GM21526 (cell line): ENCODE results near the gene DOCK4.
"Not testable (repeated sequence)": the region's sequence is repeated elsewhere in the genome, so short reads cannot be mapped to it uniquely, and the experiment has no call there.

ENCODE experiments used
- ATAC-seq: cut with Tn5 transposase; IDR thresholded peaks from one replicate; pipeline ENCODE4 v1.9.1; 2021; ENCODE audit warnings: moderate library complexity; ENCODE audit not compliant: unreplicated experiment, low FRiP score

Gene DOCK4, protein sequence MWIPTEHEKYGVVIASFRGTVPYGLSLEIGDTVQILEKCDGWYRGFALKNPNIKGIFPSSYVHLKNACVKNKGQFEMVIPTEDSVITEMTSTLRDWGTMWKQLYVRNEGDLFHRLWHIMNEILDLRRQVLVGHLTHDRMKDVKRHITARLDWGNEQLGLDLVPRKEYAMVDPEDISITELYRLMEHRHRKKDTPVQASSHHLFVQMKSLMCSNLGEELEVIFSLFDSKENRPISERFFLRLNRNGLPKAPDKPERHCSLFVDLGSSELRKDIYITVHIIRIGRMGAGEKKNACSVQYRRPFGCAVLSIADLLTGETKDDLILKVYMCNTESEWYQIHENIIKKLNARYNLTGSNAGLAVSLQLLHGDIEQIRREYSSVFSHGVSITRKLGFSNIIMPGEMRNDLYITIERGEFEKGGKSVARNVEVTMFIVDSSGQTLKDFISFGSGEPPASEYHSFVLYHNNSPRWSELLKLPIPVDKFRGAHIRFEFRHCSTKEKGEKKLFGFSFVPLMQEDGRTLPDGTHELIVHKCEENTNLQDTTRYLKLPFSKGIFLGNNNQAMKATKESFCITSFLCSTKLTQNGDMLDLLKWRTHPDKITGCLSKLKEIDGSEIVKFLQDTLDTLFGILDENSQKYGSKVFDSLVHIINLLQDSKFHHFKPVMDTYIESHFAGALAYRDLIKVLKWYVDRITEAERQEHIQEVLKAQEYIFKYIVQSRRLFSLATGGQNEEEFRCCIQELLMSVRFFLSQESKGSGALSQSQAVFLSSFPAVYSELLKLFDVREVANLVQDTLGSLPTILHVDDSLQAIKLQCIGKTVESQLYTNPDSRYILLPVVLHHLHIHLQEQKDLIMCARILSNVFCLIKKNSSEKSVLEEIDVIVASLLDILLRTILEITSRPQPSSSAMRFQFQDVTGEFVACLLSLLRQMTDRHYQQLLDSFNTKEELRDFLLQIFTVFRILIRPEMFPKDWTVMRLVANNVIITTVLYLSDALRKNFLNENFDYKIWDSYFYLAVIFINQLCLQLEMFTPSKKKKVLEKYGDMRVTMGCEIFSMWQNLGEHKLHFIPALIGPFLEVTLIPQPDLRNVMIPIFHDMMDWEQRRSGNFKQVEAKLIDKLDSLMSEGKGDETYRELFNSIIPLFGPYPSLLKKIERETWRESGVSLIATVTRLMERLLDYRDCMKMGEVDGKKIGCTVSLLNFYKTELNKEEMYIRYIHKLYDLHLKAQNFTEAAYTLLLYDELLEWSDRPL (N-terminal part only)

GRCh38 chr7:112206238-112206990 is at the start of gene DOCK4, which contains the start of gene ZNF277:
Gene DOCK4, minus strand, starts transcription at chr7:112206399. Its CDS starts 261 bp downstream, at chr7:112206138.
Gene ZNF277, plus strand, starts transcription at chr7:112206695. Its CDS starts 22 bp downstream, at chr7:112206717.
- peak; percentile 97 for ATAC-seq

DNA sequence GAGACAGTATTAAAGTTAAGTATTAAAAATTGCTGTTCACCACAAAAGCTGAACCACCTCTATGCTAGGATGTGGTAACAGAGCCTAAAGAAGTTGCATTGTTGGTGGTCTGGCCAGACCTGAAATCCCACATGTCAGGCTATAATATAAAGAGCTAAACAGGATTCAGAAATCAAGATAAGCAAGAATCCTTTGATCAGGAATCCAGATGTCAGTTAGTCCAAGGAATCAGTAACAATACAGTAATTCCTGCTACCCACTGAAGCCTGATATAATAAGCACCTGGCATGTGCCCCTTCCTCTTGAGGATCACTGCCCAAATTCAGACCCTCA is 49.2 kb upstream of the DOCK4 start:
- no peak for ATAC-seq

GRCh38 chr7:112254709-112255387 is 48.6 kb upstream of the DOCK4 start:
- ATAC-seq: no peak

DNA sequence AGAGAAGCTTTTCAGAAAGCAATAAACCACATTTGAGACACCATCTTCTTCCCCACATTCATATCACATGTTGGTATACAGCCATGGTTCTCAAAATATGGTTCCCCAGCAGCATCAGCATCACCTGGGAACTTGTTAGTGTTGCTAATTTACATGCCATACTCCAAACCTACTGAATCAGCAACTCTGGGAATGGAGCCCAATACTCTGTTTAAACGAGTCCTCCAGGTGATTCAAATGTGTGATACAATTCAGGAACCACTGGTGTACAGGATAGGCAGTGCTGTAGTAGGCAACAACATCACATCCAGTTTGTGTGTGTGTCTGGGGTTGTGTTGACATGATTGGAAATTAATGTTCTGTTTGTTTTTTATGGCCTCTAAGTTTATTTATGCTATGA is 48.0 kb upstream of the DOCK4 start:
- ATAC-seq: no peak

- no peak for ATAC-seq
Observed at GRCh38 chr7:112252691-112253090, 46.5 kb upstream of the DOCK4 start.

DNA sequence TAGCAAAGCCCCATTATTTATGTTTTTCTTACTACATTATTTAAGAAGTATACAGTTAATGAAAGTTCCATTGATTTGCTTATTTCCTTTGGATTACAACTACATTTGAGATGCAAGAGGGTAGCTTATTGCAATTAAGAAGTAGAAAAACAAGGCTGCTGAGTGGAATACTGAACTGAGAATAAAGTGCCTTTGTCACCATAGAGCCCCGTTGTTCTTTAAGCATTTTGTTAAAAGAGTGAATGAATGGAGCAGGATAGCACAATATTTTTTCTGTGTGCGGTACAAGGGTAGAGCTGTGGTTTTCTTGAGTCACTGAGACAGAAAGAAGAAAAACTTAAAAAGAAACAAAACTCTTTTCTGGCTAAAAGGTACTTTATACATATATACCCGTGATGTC is 45.9 kb upstream of the DOCK4 start:
- ATAC-seq: no peak

DNA sequence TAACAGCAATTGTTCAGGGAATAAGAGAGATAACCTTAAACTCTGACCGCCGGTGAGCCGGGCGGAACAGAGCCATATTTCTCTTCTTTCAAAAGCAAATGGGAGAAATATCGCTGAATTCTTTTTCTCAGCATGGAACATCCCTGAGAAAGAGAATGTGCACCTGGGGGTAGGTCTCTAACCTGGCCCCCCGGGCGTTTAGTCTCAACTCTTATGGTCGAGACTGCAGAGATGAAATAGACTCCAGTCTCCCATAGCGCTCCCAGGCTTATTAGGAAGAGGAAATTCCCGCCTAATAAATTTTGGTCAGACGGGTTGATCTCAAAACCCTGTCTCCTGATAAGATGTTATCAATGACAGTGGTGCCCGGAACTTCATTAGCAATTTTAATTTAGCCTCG is 43.8 kb upstream of the DOCK4 start:
- not testable (repeated sequence) for ATAC-seq

- no peak for ATAC-seq
Observed at GRCh38 chr7:112248598-112248997, 42.4 kb upstream of the DOCK4 start.

- no peak for ATAC-seq
Observed at GRCh38 chr7:112238852-112239610, 32.8 kb upstream of the DOCK4 start.

DNA sequence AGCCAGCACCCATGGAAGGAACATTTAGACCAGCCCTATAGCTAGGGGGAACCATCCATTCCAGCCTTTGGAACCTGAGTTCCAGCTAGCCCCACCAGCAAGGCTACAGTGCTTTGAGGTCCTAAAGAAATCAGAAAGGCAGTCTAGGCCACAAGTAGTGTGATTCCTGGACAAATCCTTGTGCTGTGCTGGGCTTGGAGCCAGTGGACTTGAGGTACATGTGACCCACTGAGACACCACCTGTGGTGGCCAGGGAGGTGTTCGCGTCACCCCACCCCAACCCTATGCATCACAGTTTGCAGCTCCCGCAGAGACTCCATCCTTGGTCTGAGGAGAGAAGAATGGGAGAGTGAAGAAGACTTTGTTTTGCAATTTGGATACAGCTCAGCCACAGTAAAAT is 32.1 kb upstream of the DOCK4 start:
- ATAC-seq: no peak

GRCh38 chr7:112236597-112236996 is 30.4 kb upstream of the DOCK4 start:
- ATAC-seq: no peak

GRCh38 chr7:112234147-112234546 is 27.9 kb upstream of the DOCK4 start:
- ATAC-seq: no peak

GRCh38 chr7:112233048-112233697 is 27.0 kb upstream of the DOCK4 start:
- no peak for ATAC-seq

GRCh38 chr7:112232212-112232978 is 26.2 kb upstream of the DOCK4 start:
- no peak for ATAC-seq

DNA sequence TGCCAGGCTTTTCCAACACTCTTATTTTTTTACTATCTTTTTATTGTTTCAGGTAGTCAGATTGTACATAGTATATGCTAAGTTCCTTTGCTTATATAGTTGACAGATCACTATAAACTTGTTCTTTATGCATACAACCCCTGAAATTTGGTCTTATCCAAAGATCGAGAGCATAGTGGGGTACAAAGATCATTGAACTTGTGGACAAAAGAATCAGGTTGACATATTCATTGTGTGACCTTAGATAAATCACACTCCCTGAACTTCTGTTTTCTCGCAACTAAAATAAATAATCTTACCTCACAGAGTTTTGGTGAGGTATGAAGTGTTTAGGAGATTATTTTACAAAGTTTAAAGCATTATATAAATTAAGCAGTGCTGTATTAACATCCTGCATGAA is 22.4 kb upstream of the DOCK4 start:
- ATAC-seq: no peak

DNA sequence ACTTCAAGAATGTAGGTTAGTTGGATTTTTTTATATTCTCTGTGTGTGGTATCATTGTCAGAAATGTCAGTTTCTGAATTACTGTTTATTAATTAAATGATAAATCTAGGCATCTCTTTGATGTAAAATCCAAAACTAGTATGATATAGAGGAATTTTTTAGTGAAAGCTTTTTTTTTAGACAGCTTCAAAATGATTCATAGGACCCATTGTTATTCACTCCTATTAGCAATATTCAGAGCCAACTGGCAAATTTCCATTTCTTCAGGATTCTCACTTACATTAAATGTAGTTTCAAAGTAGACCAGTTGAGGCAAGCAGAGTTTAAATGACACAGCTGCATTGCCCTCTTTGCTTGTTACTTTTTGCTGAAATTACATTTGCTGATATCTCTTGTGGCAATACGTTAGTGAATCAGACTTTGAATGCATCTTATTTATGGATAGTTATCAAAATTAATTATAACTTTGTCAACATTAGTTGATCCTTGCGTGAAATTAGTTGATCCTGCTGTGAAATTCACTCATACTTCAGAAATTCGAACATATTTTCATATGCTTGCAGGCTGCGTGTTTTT is 20.6 kb upstream of the DOCK4 start:
- ATAC-seq: no peak

DNA sequence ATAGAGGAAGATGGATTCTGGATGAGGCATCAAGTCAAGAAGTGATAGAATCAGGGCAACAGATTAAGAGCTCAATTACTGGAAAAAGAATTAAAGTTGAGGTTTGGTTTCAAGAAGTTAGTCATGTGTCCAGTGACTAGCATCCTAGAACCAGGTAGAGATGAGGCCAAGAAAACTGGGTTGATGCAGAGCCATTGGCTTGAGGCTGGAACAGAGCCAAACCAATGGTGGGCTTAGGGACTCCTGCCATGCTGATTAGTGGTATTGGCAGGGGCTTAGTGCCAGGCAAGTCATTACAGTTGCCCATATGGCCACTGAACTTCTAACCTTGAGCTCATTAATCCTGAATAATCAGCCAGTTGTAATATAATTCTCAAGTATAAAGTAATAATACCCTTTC is 18.8 kb upstream of the DOCK4 start:
- no peak for ATAC-seq
